Stimulated activated CD4-positive, alpha-beta T cell treated with anti-CD3 and anti-CD28 coated beads, Interleukin-2, amount 100 ng/mL, for 4 hours (primary cell): ENCODE data around the gene GRIFIN.

ENCODE experiments used
- DNase-seq: peaks from one replicate; pipeline ENCODE4 v3.0.0-alpha.2; 2020; ENCODE audit warnings: low read depth

The GRIFIN gene

GRCh38 chr7:2432910-2433712 lies 43.1 kb downstream of the GRIFIN start:
- no peak for DNase-seq

GRCh38 chr7:2431260-2431867 lies 44.8 kb downstream of the GRIFIN start:
- DNase-seq, result no peak

GRCh38 chr7:2425749-2426148 lies 50.4 kb downstream of the GRIFIN start:
- no peak for DNase-seq
